Raji (cell line): ENCODE measurements around the gene DPP10.

Source experiments
- POLR2A ChIP-seq: IDR thresholded peaks from 2 replicates; pipeline ENCODE4 v1.6.1; 2011; ENCODE audit warnings: low read depth, low read length, control low read depth; ENCODE audit not compliant: insufficient read depth

Gene DPP10

DNA sequence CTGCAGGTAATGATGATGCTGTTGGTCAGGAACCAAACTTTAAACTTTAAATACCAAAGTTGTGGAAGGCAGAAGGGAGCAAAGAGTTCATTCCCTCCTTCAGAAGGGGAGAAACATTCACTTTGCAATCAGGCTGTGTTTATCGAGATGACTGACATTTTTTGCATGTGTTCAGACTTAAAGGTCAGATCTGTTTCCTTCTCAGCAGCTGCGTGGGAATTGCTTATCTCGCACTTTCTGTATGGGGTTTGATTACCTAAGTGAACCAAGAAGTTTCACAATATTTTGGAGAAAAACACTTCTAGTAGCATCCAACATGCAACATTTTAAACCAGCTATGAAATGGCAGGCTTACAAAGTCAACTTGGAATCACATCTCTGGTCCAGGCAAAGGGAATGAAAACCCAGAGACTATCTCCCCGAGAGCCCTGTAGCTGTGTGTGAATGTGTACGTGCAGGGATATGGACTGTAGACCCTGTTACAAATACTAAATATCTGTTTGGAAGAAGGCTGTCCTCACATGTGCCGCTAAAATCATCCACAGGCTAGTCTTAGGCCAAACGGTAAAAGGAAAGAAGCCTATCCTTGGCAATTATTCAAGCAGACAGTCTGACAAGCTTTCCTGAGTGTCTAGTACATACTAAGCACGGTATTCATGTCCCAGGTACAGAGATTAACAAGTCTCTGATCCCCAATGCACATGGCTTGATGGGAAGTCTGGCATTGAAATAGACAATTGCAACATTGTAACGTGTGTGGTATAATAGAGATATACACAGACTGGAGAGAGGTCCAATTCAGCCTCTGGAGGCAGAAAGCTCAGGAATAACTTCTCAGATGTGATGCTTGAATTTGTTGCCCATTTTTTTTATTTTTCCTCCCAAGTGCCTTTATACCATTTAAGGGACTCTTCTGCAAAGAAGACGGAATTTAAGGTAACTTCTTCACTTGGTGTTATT, 483.1 kb downstream of the DPP10 start:
- no peak for TF ChIP-seq POLR2A

DNA sequence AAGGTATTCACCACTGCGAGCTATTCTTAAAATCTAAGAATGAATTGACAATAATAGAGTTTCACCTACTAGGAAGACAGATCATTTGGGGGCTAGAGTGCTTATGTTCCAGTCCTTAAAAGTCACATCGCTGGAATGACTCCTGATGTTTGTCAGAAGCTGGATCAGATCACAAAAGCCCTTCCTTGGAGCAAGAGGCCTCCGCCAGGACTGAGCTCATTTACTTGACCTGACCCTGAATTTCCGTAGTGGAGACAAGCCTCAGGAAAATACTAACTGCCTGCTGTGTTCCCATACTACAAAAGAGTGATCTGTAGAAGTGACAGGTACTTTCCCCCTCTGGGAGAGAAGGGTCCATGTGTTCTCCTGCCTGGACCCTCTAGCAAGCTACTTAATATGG, 483.9 kb downstream of the DPP10 start:
- no peak for TF ChIP-seq POLR2A

DNA sequence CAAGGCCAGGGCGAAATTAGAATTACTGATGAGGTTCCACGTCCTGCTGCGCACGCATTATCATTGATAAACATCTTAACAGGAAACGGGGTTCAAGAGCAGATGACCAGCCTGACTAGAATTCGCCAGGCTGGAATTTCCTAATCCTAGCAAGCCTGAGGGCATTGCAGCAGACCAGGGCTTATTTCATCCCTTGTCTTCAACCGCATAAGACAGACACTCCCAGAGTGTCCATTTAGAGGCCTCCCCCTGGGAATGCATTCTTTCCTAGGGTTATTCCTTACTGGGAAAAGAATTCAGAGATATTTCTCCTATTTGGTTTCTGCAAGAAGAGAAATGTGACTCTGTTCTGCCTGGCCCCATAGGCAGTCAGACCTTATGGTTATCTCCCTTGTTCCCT, 486.8 kb downstream of the DPP10 start:
- no peak for TF ChIP-seq POLR2A

DNA sequence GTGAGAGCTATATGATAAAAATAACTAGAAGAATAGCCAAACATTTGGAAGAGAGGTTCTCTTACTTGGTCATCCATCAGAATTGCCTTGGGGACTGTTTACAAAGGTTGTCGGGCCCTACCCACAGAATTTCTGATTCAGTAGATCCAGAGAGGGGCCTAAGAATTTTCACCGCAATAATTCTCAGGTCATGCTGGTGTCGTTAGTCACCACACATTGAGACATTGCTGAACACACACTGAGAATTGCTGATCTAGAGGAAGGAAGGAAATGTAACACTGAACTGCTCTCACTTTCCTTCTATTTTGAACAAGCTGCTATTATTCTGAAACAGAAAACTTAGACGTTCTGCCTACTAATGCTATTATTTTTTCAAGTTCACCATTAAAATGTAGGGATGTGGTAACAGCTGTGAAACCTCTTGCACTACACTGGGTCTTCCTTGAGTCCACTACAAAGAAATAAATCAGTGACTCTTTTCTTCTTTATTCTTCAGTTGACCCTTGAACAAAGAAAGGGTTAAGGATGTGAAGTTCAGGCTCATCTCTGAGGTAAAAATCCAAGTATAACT, 491.3 kb downstream of the DPP10 start:
- no peak for TF ChIP-seq POLR2A

DNA sequence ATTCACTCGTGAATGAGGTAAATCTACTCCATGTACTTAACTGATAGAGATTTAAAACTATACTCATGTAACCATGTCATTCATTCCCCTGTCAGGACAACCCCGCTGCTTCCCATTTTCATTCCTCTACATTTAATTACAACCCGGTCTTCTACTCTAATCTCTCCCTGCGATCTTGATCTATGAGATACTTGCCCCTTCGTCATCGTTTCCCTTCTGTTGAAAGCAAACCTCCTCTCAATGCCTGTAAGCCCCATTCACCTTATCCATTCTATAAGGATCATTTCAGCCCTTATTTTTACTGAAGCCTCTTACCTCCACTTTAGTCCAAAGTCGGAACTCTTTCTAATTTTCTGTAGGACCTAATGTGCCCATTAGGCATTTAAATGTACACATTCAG, 492.6 kb downstream of the DPP10 start:
- no peak for TF ChIP-seq POLR2A

DNA sequence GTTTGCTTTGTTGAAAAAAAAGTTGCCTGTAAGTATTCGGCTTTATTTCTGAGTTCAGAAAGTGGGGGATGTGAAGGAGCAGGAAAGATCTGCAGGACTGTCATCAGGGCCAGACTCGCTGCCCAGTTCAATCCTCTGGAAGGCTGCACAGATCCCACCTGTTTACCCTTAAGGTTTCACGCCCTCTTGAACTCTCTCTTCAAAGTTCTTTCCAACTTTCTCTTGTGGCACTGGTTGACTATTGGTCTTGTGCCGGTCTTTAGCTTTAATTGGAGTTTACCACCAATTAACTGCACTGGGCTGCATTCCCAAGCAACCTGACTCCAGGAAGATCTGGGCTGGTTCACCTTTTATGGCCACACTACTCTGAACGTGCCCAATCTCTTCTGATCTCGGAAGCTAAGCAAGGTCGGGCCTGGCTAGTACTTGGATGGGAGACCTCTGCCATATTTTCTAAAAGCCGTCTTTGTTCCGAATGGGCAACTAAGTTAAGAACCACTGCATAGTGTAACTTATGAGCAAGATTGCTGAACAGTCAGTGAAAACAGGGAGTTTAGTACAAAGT, 495.0 kb downstream of the DPP10 start:
- no peak for TF ChIP-seq POLR2A

DNA sequence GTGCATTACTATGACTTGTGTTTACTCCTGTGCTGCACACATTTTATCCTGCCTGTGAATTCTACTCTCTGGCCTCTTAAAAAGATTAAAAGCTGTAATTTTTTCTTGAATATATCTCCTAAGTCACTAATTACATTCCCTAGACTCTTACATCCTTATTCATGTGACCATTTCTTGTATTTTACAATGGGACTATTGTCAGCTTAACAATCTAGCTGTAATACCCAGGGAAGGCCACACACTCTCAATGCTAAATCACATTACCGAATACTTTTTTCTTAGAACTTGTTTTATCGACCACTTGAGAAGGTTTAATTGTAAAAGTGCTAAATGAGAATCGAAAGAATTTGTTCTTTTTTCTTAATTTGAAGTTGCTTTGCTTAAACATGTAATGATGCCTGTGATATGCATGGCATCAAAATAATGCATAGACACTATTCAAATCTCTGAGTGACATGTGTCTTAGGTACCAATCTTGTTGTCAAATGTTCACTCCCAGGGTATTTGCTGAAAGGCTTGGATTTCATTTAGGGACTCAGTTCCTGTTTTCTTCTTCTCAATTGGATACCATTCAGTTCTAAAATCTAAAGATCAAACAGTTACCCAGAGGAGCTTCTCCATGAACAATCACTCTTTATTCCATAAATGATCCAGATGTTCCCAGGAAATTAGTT, 498.5 kb downstream of the DPP10 start:
- TF ChIP-seq POLR2A, result no peak

DNA sequence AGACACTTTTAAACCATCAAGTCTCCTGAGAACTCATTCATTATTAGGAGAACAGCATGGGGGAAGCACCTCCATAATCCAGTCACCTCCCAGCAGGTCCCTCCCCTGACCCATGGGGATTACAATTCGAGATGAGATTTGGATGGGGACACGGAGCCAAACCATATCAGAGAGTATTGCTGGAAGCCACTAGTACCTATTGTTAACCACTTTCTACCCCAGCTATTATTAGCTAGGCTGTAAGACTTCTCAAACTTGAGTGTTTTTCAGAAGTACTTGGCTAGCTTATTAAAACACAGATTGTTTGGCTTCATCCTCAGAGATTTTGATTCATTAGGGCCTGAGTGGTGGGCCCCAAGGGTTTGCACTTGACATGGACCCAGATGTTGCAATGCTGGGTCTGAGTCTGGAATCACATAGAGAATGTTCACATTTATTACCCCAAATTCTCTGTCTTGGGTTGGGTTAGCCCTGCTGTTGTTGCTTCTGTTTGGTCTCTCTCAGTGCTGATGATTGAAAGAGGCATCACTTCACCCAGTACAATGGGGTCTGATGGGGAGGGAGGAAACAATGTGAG, 506.9 kb downstream of the DPP10 start:
- no peak for TF ChIP-seq POLR2A

DNA sequence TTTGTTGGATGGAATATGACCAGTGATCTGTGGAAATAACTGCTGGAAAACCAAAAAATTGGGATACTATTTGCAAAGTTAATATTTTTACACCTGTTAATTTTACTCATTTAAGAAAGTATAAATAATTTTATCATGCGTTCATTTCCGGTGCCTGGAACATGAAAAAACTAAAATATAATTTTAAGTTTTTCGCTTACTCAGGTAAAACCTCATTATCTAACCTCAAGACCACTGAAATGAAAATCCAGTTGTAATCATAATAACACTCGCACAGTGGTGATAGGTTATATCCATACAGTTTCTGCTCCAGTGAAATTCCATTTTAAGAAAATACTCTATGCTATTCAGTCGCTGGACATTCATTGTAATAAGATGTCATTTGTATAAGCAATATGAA, 517.9 kb downstream of the DPP10 start:
- TF ChIP-seq POLR2A, result no peak

DNA sequence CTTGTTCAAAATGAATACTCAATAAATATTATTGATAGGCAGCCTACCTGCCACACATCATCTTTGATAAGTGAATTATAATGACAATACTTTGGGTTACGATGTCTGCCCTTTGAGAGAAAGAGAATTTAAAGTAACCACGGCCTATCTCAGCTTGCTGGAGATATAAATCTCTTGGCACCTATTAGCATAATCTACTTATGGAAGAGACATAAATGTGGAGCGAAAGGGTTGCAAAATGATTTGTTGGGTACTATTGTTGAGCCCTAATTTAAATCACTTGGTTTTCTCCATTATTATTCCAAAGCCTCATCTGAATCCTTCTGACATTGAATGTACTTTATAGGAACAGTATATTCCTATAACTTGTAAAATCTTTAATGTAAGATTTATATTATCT, 520.1 kb downstream of the DPP10 start:
- TF ChIP-seq POLR2A, result no peak

DNA sequence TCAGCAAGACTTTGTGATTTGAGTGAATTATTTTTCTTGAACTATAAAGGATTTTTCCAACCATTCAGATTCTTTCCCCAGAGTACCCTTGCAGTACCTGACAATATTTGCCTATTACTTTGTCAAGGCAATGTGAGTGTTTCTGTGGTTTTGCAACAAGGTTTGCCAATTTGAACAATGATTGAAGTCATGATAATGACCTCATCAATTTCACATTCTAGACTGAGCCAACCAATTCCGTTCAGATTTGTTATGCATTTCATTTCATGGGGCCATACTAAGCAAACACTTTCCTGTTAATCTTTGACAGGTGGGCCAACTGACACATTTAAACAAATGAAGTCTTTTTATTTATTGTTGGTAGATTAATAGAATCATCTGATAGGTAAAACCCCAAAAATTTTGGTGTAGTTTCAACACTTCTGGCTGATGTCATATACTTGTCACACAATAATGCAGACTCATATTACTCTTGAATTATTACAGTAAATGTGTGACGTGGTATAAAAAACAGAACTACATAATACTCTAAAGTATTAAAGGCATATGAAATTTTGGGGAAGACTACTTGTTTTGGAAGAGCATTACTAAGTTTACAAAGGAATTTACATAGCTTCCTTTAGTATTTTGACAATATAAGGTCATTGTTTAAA, 526.4 kb downstream of the DPP10 start:
- TF ChIP-seq POLR2A, result no peak

DNA sequence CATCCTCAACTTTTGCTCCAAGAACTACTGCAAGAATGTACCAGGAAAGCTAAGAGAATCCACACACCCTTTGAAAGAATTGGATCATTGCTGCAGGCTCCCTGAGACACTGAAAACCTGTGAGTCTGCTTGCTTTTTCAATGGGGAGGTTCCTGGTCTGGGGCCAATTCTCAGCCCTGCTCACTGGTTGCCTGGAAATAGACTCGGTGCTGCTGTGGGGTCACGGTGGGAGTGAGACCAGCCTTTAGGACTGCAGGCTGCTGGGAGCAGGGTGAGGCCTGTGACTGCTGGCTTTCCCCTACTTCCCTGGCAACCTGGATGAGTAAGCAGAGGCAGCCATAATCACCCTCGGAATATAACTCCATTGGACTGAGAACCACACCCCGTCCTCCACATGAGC, 569.3 kb downstream of the DPP10 start:
- no peak for TF ChIP-seq POLR2A

DNA sequence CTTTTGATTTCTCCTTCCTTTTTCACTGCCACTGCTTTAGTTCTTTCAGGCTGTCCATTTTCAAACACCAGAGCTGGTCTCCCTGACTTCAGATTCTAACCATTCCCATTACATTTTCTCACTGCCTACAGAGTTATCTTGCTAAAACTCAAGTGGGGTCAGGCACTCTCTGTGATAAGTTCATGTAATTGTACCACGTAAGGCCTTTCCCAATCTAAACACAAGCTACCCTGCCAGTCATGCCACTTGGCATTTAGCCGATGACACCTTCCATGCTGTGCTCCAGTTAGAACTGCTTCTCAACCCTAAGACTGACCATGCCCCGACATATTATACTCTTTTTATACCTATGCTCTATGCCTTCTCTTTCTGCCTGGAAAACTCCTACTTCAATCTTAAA, 592.4 kb downstream of the DPP10 start:
- TF ChIP-seq POLR2A, result no peak

DNA sequence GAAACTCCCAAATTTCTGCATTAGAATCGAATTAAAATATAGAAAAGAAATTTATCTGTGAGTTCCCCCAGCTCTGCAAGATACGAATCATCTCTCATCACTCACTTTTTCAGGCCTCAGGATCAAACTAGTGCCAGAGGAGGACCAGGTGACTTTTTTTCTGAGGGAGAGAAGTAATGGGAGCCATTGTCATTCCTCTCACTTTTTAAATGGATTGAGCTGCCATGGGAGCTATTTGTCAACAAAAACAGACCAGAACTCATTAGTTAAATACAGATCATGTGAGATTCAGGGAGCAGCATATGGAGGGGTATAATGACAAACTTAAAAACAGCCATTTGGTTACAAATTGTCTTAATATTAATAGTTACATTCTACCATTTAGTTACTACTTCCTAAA, 594.4 kb downstream of the DPP10 start:
- no peak for TF ChIP-seq POLR2A

DNA sequence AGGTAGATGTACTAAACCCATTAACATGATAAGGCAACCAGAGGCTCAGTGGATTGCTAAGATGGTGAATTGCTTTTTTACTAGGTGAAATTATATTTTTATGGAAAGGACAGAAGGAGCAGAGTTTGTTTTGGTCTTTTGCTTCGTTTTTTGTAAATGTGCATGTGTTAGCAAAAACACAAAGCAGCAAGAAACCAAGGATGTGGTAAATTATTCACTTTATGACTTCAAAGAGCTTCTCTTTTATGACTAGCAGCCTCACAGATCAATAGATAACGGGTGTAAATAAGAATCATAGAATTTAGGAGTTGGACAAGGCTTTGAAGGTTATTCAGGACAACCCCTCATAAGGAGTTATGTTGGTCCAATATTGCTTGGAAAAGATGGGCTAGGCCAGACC, 615.0 kb downstream of the DPP10 start:
- no peak for TF ChIP-seq POLR2A
